ENCODE data around the gene C22orf23.

DNA sequence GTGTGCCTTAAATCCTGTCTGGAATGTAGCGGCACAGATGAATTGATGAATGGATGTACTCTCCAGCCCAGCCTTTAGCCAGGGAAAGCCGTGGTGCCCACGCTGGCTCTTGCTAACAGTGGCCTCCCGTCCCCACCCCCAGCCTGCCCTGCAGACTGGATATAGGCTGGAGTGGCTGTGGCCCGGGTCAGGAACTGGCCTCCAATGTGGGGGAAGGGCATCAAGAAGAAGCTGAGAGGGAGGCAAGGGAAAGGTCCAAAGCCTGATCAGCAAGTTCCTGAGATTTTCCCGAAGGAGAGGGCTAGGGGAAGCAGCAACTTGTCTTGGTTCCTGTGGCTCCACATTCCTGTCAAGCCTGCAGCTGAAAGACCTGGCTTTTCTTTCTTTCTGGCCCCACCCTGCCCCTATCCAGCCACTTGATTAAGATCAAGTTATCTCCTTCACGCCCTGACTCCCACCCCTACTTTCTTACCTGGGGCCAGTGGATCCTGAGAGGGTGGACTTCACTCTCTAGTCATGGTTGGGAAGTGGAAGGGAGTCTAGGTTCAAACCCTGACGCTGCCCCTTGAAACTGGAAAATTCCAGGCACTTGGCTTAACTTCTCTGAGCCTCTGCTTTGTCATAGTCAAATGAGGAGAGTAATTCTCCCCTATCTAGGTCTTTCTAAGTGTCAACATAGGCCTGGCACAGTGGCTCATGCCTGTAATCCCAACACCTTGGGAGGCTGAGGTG is 58.3 kb downstream of the C22orf23 start:
- TF ChIP-seq, protein P1, sequence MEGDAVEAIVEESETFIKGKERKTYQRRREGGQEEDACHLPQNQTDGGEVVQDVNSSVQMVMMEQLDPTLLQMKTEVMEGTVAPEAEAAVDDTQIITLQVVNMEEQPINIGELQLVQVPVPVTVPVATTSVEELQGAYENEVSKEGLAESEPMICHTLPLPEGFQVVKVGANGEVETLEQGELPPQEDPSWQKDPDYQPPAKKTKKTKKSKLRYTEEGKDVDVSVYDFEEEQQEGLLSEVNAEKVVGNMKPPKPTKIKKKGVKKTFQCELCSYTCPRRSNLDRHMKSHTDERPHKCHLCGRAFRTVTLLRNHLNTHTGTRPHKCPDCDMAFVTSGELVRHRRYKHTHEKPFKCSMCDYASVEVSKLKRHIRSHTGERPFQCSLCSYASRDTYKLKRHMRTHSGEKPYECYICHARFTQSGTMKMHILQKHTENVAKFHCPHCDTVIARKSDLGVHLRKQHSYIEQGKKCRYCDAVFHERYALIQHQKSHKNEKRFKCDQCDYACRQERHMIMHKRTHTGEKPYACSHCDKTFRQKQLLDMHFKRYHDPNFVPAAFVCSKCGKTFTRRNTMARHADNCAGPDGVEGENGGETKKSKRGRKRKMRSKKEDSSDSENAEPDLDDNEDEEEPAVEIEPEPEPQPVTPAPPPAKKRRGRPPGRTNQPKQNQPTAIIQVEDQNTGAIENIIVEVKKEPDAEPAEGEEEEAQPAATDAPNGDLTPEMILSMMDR (IDR thresholded peaks at IDR 0.05; ENCODE audit: low read depth, low read length) = no peak
- TF ChIP-seq EZH2phosphoT487 (IDR thresholded peaks at IDR 0.05; ENCODE audit: low read depth) = no peak
